Activated naive CD4-positive, alpha-beta T cell treated with anti-CD3 and anti-CD28 coated beads, Interleukin-2, amount 10 ng/mL, durations not matched to agents 7 days and 5 days (primary cell): Measurements from ENCODE around the gene PHOX2A.
A peak's percentile ranks its signal among the peaks of the same experiment; 100 is the strongest.

Source experiments
- CTCF ChIA-PET: fragments of 350-600 bp; sonication (Branson Sonifier 250); formaldehyde crosslinking; loops from one replicate; lab custom pipeline; 2021; ENCODE audit warnings: antibody characterized with exemption; lab: Charles Lee
- DNase-seq: peaks from one replicate; pipeline ENCODE4 v3.0.0-alpha.2; 2020
- H3K27ac Mint-ChIP-seq: one replicate; pipeline ENCODE4 v1.8.0; 2021; ENCODE audit warnings: mild to moderate bottlenecking, moderate library complexity, mixed read lengths
- H3K27me3 Mint-ChIP-seq: one replicate; pipeline ENCODE4 v1.8.0; 2021; ENCODE audit warnings: mild to moderate bottlenecking, mixed read lengths
- H3K36me3 Mint-ChIP-seq: one replicate; pipeline ENCODE4 v1.8.0; 2021; ENCODE audit warnings: mixed read lengths
- H3K4me1 Mint-ChIP-seq: one replicate; pipeline ENCODE4 v1.8.0; 2021; ENCODE audit warnings: mixed read lengths
- H3K4me3 Mint-ChIP-seq: one replicate; pipeline ENCODE4 v1.8.0; 2021; ENCODE audit warnings: mild to moderate bottlenecking, moderate library complexity, mixed read lengths
- H3K9me3 Mint-ChIP-seq: one replicate; pipeline ENCODE4 v1.8.0; 2021; ENCODE audit warnings: mixed read lengths

PHOX2A gene

GRCh38 chr11:72263361-72263760 is 19.4 kb upstream of the PHOX2A start:
- no peak overlapping the region for H3K4me3 Mint-ChIP-seq
- no peaks in the 10 kb centered on the region for H3K36me3 Mint-ChIP-seq
- peaks cover 17% of the 10 kb centered on the region for H3K27me3 Mint-ChIP-seq
- CTCF ChIA-PET, result no interaction called here
- no peak overlapping the region for H3K27ac Mint-ChIP-seq
- DNase-seq, result no peak
- H3K9me3 Mint-ChIP-seq, result no peaks in the 10 kb centered on the region
- H3K4me1 Mint-ChIP-seq, result peaks cover 9% of the 10 kb centered on the region

GRCh38 chr11:72260574-72260973 is 16.6 kb upstream of the PHOX2A start:
- no peaks in the 10 kb centered on the region for H3K9me3 Mint-ChIP-seq
- H3K27me3 Mint-ChIP-seq, result peaks cover 12% of the 10 kb centered on the region
- peaks cover 5% of the 10 kb centered on the region for H3K4me1 Mint-ChIP-seq
- no peak overlapping the region for H3K27ac Mint-ChIP-seq
- H3K36me3 Mint-ChIP-seq, result no peaks in the 10 kb centered on the region
- H3K4me3 Mint-ChIP-seq, result no peak overlapping the region
- no peak for DNase-seq
- CTCF ChIA-PET, result no interaction called here

GRCh38 chr11:72259490-72259889 is 15.5 kb upstream of the PHOX2A start:
- CTCF ChIA-PET, result no interaction called here
- H3K36me3 Mint-ChIP-seq, result no peaks in the 10 kb centered on the region

GRCh38 chr11:72257570-72257969 is 13.6 kb upstream of the PHOX2A start:
- Mint-ChIP-seq H3K4me3 (no peak overlapping the region), H3K27ac (no peak overlapping the region), H3K4me1 (no peaks in the 10 kb centered on the region), H3K27me3 (peaks cover 24% of the 10 kb centered on the region), H3K9me3 (no peaks in the 10 kb centered on the region), H3K36me3 (no peaks in the 10 kb centered on the region)
- no peak for DNase-seq
- CTCF ChIA-PET, result no interaction called here

More at GRCh38 chr11:72259490-72259889, 15.5 kb upstream of the PHOX2A start:
- Mint-ChIP-seq H3K9me3 (no peaks in the 10 kb centered on the region), H3K27me3 (peaks cover 19% of the 10 kb centered on the region), H3K4me3 (no peak overlapping the region), H3K4me1 (peaks cover 5% of the 10 kb centered on the region), H3K27ac (no peak overlapping the region)
- no peak for DNase-seq

GRCh38 chr11:72254299-72254993 is 10.5 kb upstream of the PHOX2A start:
- Mint-ChIP-seq H3K4me1 (no peaks in the 10 kb centered on the region), H3K27ac (no peak overlapping the region), H3K9me3 (no peaks in the 10 kb centered on the region), H3K27me3 (peaks cover 47% of the 10 kb centered on the region), H3K4me3 (no peak overlapping the region), H3K36me3 (no peaks in the 10 kb centered on the region)
- CTCF ChIA-PET, result interaction anchor here (1.2 to 1.7 kb wide), 3 partner anchors 14 to 176 kb away, joined by 3 to 9 read pairs (median 3); no protein-coding TSS in a partner anchor
- DNase-seq, result no peak

- CTCF ChIA-PET, result interaction anchor here (1.7 kb wide), 1 partner anchor 63 kb away, joined by 3 read pairs; no protein-coding TSS in a partner anchor
- no peak overlapping the region for H3K4me3 Mint-ChIP-seq
- H3K27ac Mint-ChIP-seq, result no peak overlapping the region
- DNase-seq, result no peak
- H3K27me3 Mint-ChIP-seq, result peaks cover 56% of the 10 kb centered on the region
- H3K9me3 Mint-ChIP-seq, result no peaks in the 10 kb centered on the region
- H3K4me1 Mint-ChIP-seq, result no peaks in the 10 kb centered on the region
- no peaks in the 10 kb centered on the region for H3K36me3 Mint-ChIP-seq
Measured at GRCh38 chr11:72253392-72253791, 9.4 kb upstream of the PHOX2A start.

- H3K4me3 Mint-ChIP-seq, result no peak overlapping the region
- H3K9me3 Mint-ChIP-seq, result no peaks in the 10 kb centered on the region
- peaks cover 51% of the 10 kb centered on the region for H3K27me3 Mint-ChIP-seq
- CTCF ChIA-PET, result interaction anchor here (1.4 to 1.5 kb wide), 2 partner anchors 15 to 179 kb away, joined by 3 to 4 read pairs; no protein-coding TSS in a partner anchor
- no peak overlapping the region for H3K27ac Mint-ChIP-seq
- H3K36me3 Mint-ChIP-seq, result no peaks in the 10 kb centered on the region
- no peak for DNase-seq
- no peaks in the 10 kb centered on the region for H3K4me1 Mint-ChIP-seq
Measured at GRCh38 chr11:72251614-72252013, 7.6 kb upstream of the PHOX2A start.

- H3K9me3 Mint-ChIP-seq, result no peaks in the 10 kb centered on the region
- no peaks in the 10 kb centered on the region for H3K4me1 Mint-ChIP-seq
- no peak for DNase-seq
- H3K27me3 Mint-ChIP-seq, result peaks cover 51% of the 10 kb centered on the region
- CTCF ChIA-PET, result interaction anchor here (0.6 to 1.5 kb wide), 4 partner anchors 14 to 214 kb away, joined by 3 to 4 read pairs (median 3); no protein-coding TSS in a partner anchor
- H3K36me3 Mint-ChIP-seq, result no peaks in the 10 kb centered on the region
- H3K27ac Mint-ChIP-seq, result no peak overlapping the region
- no peak overlapping the region for H3K4me3 Mint-ChIP-seq
Measured at GRCh38 chr11:72250661-72251464, 6.9 kb upstream of the PHOX2A start.

GRCh38 chr11:72249961-72250360 is 6.0 kb upstream of the PHOX2A start:
- H3K4me3 Mint-ChIP-seq, result no peak overlapping the region
- no peak for DNase-seq
- H3K27me3 Mint-ChIP-seq, result peaks cover 46% of the 10 kb centered on the region
- no peaks in the 10 kb centered on the region for H3K36me3 Mint-ChIP-seq
- no peak overlapping the region for H3K27ac Mint-ChIP-seq
- no peaks in the 10 kb centered on the region for H3K9me3 Mint-ChIP-seq
- CTCF ChIA-PET, result no interaction called here
- H3K4me1 Mint-ChIP-seq, result no peaks in the 10 kb centered on the region

GRCh38 chr11:72247584-72247983 is 3.6 kb upstream of the PHOX2A start:
- H3K27ac Mint-ChIP-seq, result no peak overlapping the region
- CTCF ChIA-PET, result interaction anchor here (0.6 to 1.2 kb wide), 3 partner anchors 41 to 187 kb away, joined by 3 to 4 read pairs (median 3); partner anchors contain the start of gene CLPB
- peaks cover 4% of the 10 kb centered on the region for H3K36me3 Mint-ChIP-seq
- H3K27me3 Mint-ChIP-seq, result peaks cover 46% of the 10 kb centered on the region
- DNase-seq, result no peak
- H3K4me3 Mint-ChIP-seq, result no peak overlapping the region
- H3K9me3 Mint-ChIP-seq, result no peaks in the 10 kb centered on the region
- H3K4me1 Mint-ChIP-seq, result peaks cover 9% of the 10 kb centered on the region

- Mint-ChIP-seq H3K27ac (no peak overlapping the region), H3K36me3 (peaks cover 5% of the 10 kb centered on the region), H3K4me3 (no peak overlapping the region), H3K27me3 (peaks cover 54% of the 10 kb centered on the region), H3K9me3 (no peaks in the 10 kb centered on the region), H3K4me1 (peaks cover 18% of the 10 kb centered on the region)
- CTCF ChIA-PET, result interaction anchor here (1.3 kb wide), 1 partner anchor 185 kb away, joined by 6 read pairs; no protein-coding TSS in a partner anchor
- DNase-seq, result peak; percentile 5
Measured at GRCh38 chr11:72245263-72245816, 1.4 kb upstream of the PHOX2A start.

- Mint-ChIP-seq H3K27ac (no peak overlapping the region), H3K4me3 (no peak overlapping the region), H3K9me3 (no peaks in the 10 kb centered on the region), H3K36me3 (peaks cover 6% of the 10 kb centered on the region), H3K4me1 (peaks cover 20% of the 10 kb centered on the region), H3K27me3 (peaks cover 54% of the 10 kb centered on the region)
- peak; percentile 20 for DNase-seq
- CTCF ChIA-PET, result interaction anchor here (1.3 to 1.9 kb wide), 2 partner anchors 170 to 186 kb away, joined by 6 read pairs; no protein-coding TSS in a partner anchor
Measured at GRCh38 chr11:72244361-72245262, 636 bp upstream of the PHOX2A start.
